HCT116 (cell line): ENCODE results near the gene ERBB4. TPM values are rescaled to one million over a fixed set of nuclear protein-coding genes. Genes with fewer than 3 reads are reported as not detected.

Experiments used
- ATAC-seq: fragments of 200-7000 bp; cut with Tn5 transposase; 2 replicates; pipeline ENCODE4 v1.9.1; 2020; ENCODE audit warnings: mild to moderate bottlenecking, moderate library complexity
- BruUV-seq: library from RNA; stranded (reverse); fragments of 400-500 nt; replicated peaks from 2 replicates; lab custom pipeline; 2021; lab: Mats Ljungman, UMichigan
- CTCF ChIA-PET: fragments of 300-600 bp; sonication (Branson Sonifier 250); formaldehyde crosslinking; loops from one replicate; lab custom pipeline; 2021; ENCODE audit warnings: antibody characterized with exemption; lab: Charles Lee
- POLR2A ChIA-PET: fragments of 300-600, 350-600 bp; sonication (Branson Sonifier 250); formaldehyde crosslinking; loops from one replicate; lab custom pipeline; 2021; ENCODE audit warnings: antibody characterized with exemption; lab: Charles Lee
- RAD21 ChIA-PET, 2 experiments: fragments of 300-600 bp; sonication (Branson Sonifier 250); formaldehyde crosslinking; loops; one replicate each; lab custom pipeline; 2023; ENCODE audit warnings: low total read pairs in 2 of 2; ENCODE audit not compliant: uncharacterized antibody in 2 of 2, unreplicated experiment in 2 of 2, low non-redundant PET in 1 of 2; lab: Charles Lee
- DNase-seq: peaks from one replicate; pipeline ENCODE4 v3.0.0-alpha.2; 2010; ENCODE audit warnings: low read depth, low spot score
- H2AFZ ChIP-seq: fragments of 200-600 bp; shearing (Covaris generic), sonication (generic); 2 replicates; pipeline ENCODE4 v1.6.1; 2017; ENCODE audit warnings: low read depth, mixed run types, mixed read lengths, antibody characterized with exemption, low read length; ENCODE audit not compliant: poor library complexity, severe bottlenecking
- H3K27ac ChIP-seq: 2 replicates; pipeline ENCODE4 v1.5.1; 2012; ENCODE audit warnings: low read depth, low read length
- H3K27me3 ChIP-seq: fragments of 200-600 bp; sonication (generic); 2 replicates; pipeline ENCODE4 v1.6.1; 2016; ENCODE audit warnings: mixed run types, low read length, mixed read lengths; ENCODE audit not compliant: insufficient read depth
- H3K36me3 ChIP-seq, 2 experiments: fragments of 200-500 bp in 1 of 2; fragments of 200-600 bp in 1 of 2; sonication (Bioruptor generic) in 1 of 2; sonication (generic) in 1 of 2; 2 replicates each; pipeline versions ENCODE4 v1.5.1 to v1.6.1; 2014 to 2016; ENCODE audit warnings: low read length in 2 of 2, inconsistent platforms in 1 of 2, mixed read lengths in 1 of 2, mixed run types in 1 of 2; ENCODE audit not compliant: insufficient read depth in 2 of 2, control insufficient read depth in 1 of 2
- H3K4me1 ChIP-seq, 2 experiments: fragments of 200-600 bp in 1 of 2; sonication (generic) in 1 of 2; 2 replicates each; pipeline versions ENCODE4 v1.5.1 to v1.6.1; 2012 to 2017; ENCODE audit warnings: low read length in 2 of 2, inconsistent platforms in 1 of 2, mild to moderate bottlenecking in 1 of 2, mixed read lengths in 1 of 2, mixed run types in 1 of 2, moderate library complexity in 1 of 2; ENCODE audit not compliant: insufficient read depth in 2 of 2, control insufficient read depth in 1 of 2
- H3K4me2 ChIP-seq: fragments of 200-600 bp; sonication (generic); 2 replicates; pipeline ENCODE4 v1.6.1; 2017; ENCODE audit warnings: mixed run types, low read length, mixed read lengths
- H3K4me3 ChIP-seq, 2 experiments: fragments of 200-600 bp in 1 of 2; sonication (generic) in 1 of 2; replicated peaks in 1 of 2; 2 replicates each; pipeline ENCODE4 v1.5.1; 2011 to 2016; ENCODE audit warnings: low read length in 2 of 2, control low read depth in 1 of 2, low read depth in 1 of 2, mild to moderate bottlenecking in 1 of 2, mixed read lengths in 1 of 2, mixed run types in 1 of 2
- H3K79me2 ChIP-seq: fragments of 200-600 bp; sonication (generic); 2 replicates; pipeline ENCODE4 v1.6.1; 2017; ENCODE audit warnings: mild to moderate bottlenecking, mixed run types, low read length, moderate library complexity, mixed read lengths; ENCODE audit not compliant: insufficient read depth
- H3K9ac ChIP-seq: fragments of 200-600 bp; sonication (generic); 2 replicates; pipeline ENCODE4 v1.6.1; 2016; ENCODE audit warnings: low read length, mixed read lengths
- H3K9me2 ChIP-seq: fragments of 200-600 bp; sonication (generic), shearing (Covaris generic); 2 replicates; pipeline ENCODE4 v1.6.1; 2017; ENCODE audit warnings: mixed run types, mild to moderate bottlenecking, moderate library complexity; ENCODE audit not compliant: insufficient read depth
- H3K9me3 ChIP-seq, 2 experiments: fragments of 200-500 bp in 1 of 2; fragments of 200-600 bp in 1 of 2; sonication (Bioruptor generic) in 1 of 2; sonication (generic) in 1 of 2; 2 replicates each; pipeline ENCODE4 v1.6.1; 2014 to 2017; ENCODE audit warnings: low read length in 2 of 2, mixed read lengths in 2 of 2, inconsistent platforms in 1 of 2, low read depth in 1 of 2, mild to moderate bottlenecking in 1 of 2, mixed run types in 1 of 2, moderate library complexity in 1 of 2; ENCODE audit not compliant: control insufficient read depth in 1 of 2, insufficient read depth in 1 of 2
- H4K20me1 ChIP-seq: fragments of 200-600 bp; sonication (generic), shearing (Covaris generic); 2 replicates; pipeline ENCODE4 v1.6.1; 2017; ENCODE audit warnings: mixed run types, mild to moderate bottlenecking, moderate library complexity; ENCODE audit not compliant: insufficient read depth
- CEBPB ChIP-seq: IDR thresholded peaks from 2 replicates; pipeline ENCODE4 v1.6.1; 2012; ENCODE audit warnings: low read depth
- CTCF ChIP-seq, 3 experiments: fragments of 200-600 bp in 1 of 3; sonication (generic) in 1 of 3; IDR thresholded peaks in 2 of 3; conservative IDR thresholded peaks in 1 of 3; 2 replicates each; pipeline ENCODE4 v1.5.1; 2012 to 2017; ENCODE audit warnings: low read depth in 2 of 3, low read length in 2 of 3, antibody characterized with exemption in 1 of 3, borderline replicate concordance in 1 of 3, control low read depth in 1 of 3, mild to moderate bottlenecking in 1 of 3, mixed read lengths in 1 of 3, mixed run types in 1 of 3, moderate library complexity in 1 of 3; ENCODE audit not compliant: insufficient read depth in 1 of 3
- EGR1 ChIP-seq: IDR thresholded peaks from 2 replicates; pipeline ENCODE4 v1.6.1; 2012; ENCODE audit warnings: low read depth
- ELF1 ChIP-seq: IDR thresholded peaks from 2 replicates; pipeline ENCODE4 v1.6.1; 2012; ENCODE audit warnings: low read depth, borderline replicate concordance
- EZH2 ChIP-seq: fragments of 200-600 bp; sonication (generic); IDR thresholded peaks from 2 replicates; pipeline ENCODE4 v1.6.1; 2017; ENCODE audit warnings: antibody characterized with exemption, mixed run types
- EZH2phosphoT487 ChIP-seq: fragments of 200-600 bp; IDR thresholded peaks from 2 replicates; pipeline ENCODE4 v1.6.1; 2018; ENCODE audit warnings: antibody characterized with exemption, borderline replicate concordance
- FOSL1 ChIP-seq: IDR thresholded peaks from 2 replicates; pipeline ENCODE4 v1.6.1; 2012; ENCODE audit warnings: low read depth
- JUND ChIP-seq: IDR thresholded peaks from 2 replicates; pipeline ENCODE4 v1.6.1; 2012
- MAX ChIP-seq: IDR thresholded peaks from 2 replicates; pipeline ENCODE4 v1.6.1; 2012
- POLR2AphosphoS5 ChIP-seq: IDR thresholded peaks from 2 replicates; pipeline ENCODE4 v1.6.1; 2011; ENCODE audit warnings: mild to moderate bottlenecking, low read depth, low read length, moderate library complexity
- RAD21 ChIP-seq: IDR thresholded peaks from 2 replicates; pipeline ENCODE4 v1.6.1; 2012; ENCODE audit warnings: low read depth, mild to moderate bottlenecking
- REST ChIP-seq: IDR thresholded peaks from 2 replicates; pipeline ENCODE4 v1.6.1; 2012; ENCODE audit warnings: low read depth
- SIN3A ChIP-seq: IDR thresholded peaks from 2 replicates; pipeline ENCODE4 v1.6.1; 2012; ENCODE audit warnings: low read depth
- SRF ChIP-seq: IDR thresholded peaks from 2 replicates; pipeline ENCODE4 v1.6.1; 2012; ENCODE audit warnings: low read depth
- TCF7L2 ChIP-seq: IDR thresholded peaks from 2 replicates; pipeline ENCODE4 v1.7.0; 2011; ENCODE audit warnings: borderline replicate concordance, inconsistent platforms; ENCODE audit not compliant: insufficient read depth, insufficient read length; ENCODE audit errors: extremely low read depth
- YY1 ChIP-seq: IDR thresholded peaks from 2 replicates; pipeline ENCODE4 v1.6.1; 2011; ENCODE audit warnings: low read length, low read depth, moderate library complexity, mild to moderate bottlenecking; ENCODE audit not compliant: insufficient replicate concordance; ENCODE audit errors: extremely low read depth
- ZBTB33 ChIP-seq: IDR thresholded peaks from 2 replicates; pipeline ENCODE4 v1.6.1; 2011; ENCODE audit warnings: mild to moderate bottlenecking, low read length, moderate library complexity; ENCODE audit not compliant: insufficient replicate concordance; ENCODE audit errors: extremely low read depth
- ZFX ChIP-seq: fragments of 450-650 bp; IDR thresholded peaks from 2 replicates; pipeline ENCODE4 v1.6.1; 2017
- ZNF274 ChIP-seq: fragments of 200-500 bp; sonication (Bioruptor generic); IDR thresholded peaks from 2 replicates; pipeline ENCODE4 v1.6.1; 2014; ENCODE audit warnings: mild to moderate bottlenecking, low read depth, low read length, inconsistent platforms
- intact Hi-C: fragments of 100-400 bp; cut with micrococcal nuclease; formaldehyde crosslinking; loops from 2 replicates; pipeline ENCODE4 v1.10.0; 2022
- total RNA-seq: library from RNA; stranded (reverse); gene quantifications from one replicate; pipeline ENCODE4 v1.2.1, GENCODE V29; 2021; ENCODE audit not compliant: unreplicated experiment
- TF ChIP-seq, protein P1 (sequence below): IDR thresholded peaks from 2 replicates; pipeline ENCODE4 v1.6.1; 2012

Gene ERBB4
- total RNA-seq, 1 experiment from 2014 or later, result 0.10 TPM

- no peaks in the 10 kb centered on the region for H3K9me2 ChIP-seq
- intact Hi-C loops, result no loop called here
- H2AFZ ChIP-seq, result no peak overlapping the region
- POLR2A ChIA-PET, result no interaction called here
- DNase-seq (no peak), ATAC-seq (no peak)
- H3K4me2 ChIP-seq, result no peak overlapping the region
- no peak overlapping the region for H3K4me3 ChIP-seq
- no peak overlapping the region for H3K27ac ChIP-seq
- no peaks in the 10 kb centered on the region for H3K27me3 ChIP-seq
- H3K36me3 ChIP-seq, result no peaks in the 10 kb centered on the region
- RAD21 ChIA-PET, result no interaction called here
- TF ChIP-seq CTCF (IDR thresholded peaks at IDR 0.05 in 2 of 3, conservative IDR thresholded peaks at IDR 0.05 in 1 of 3; ENCODE audit: borderline replicate concordance in 1 of 3, insufficient read depth in 1 of 3, low read depth in 2 of 3, low read length in 2 of 3) (no peak), ZNF274 (no peak), SRF (no peak), EGR1 (no peak), MAX (no peak), JUND (no peak), ZBTB33 (no peak), EZH2phosphoT487 (no peak), CEBPB (no peak), SIN3A (no peak), POLR2AphosphoS5 (no peak), RAD21 (no peak), YY1 (no peak), TCF7L2 (no peak), REST (no peak), ELF1 (no peak), ZFX (no peak), EZH2 (no peak), FOSL1 (no peak)
- TF ChIP-seq, protein P1, sequence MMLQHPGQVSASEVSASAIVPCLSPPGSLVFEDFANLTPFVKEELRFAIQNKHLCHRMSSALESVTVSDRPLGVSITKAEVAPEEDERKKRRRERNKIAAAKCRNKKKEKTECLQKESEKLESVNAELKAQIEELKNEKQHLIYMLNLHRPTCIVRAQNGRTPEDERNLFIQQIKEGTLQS, result no peak
- H3K79me2 ChIP-seq, result no peaks in the 10 kb centered on the region
- CTCF ChIA-PET, result interaction anchor here (0.6 kb wide), 1 partner anchor 38 kb away, joined by 3 read pairs; no protein-coding TSS in a partner anchor
- H3K4me1 ChIP-seq, result no peaks in the 10 kb centered on the region
- BruUV-seq, result no TSS peak
- H3K9ac ChIP-seq, result no peak overlapping the region
- H3K9me3 ChIP-seq, result no peaks in the 10 kb centered on the region
- no peaks in the 10 kb centered on the region for H4K20me1 ChIP-seq
These were observed 940.4 kb downstream of the ERBB4 start for GRCh38 chr2:211598238-211598637.
